Fibroblast of mammary gland (primary cell): ENCODE results near the gene PTGDS.
A peak's percentile ranks its signal among the peaks of the same experiment; 100 is the strongest.

Experiments used
- DNase-seq: peaks from one replicate; pipeline ENCODE4 v3.0.0-alpha.2; 2010; ENCODE audit warnings: low read depth
- H3K4me3 ChIP-seq: 2 replicates; pipeline ENCODE4 v1.5.1; 2011; ENCODE audit warnings: low read depth, mild to moderate bottlenecking, low read length, moderate library complexity; ENCODE audit not compliant: control insufficient read depth
- CTCF ChIP-seq: conservative IDR thresholded peaks from 2 replicates; pipeline ENCODE4 v1.5.1; 2011; ENCODE audit warnings: low read depth, low read length, inconsistent platforms; ENCODE audit not compliant: control insufficient read depth, insufficient read depth

Gene PTGDS

GRCh38 chr9:136972743-136973142 is 4.6 kb upstream of the PTGDS start:
- no peak for TF ChIP-seq CTCF
- no peak overlapping the region for H3K4me3 ChIP-seq
- no peak for DNase-seq

- TF ChIP-seq CTCF = no peak
- no peak overlapping the region for H3K4me3 ChIP-seq
- DNase-seq = no peak
These were observed 3.4 kb upstream of the PTGDS start for GRCh38 chr9:136973618-136974617.

DNA sequence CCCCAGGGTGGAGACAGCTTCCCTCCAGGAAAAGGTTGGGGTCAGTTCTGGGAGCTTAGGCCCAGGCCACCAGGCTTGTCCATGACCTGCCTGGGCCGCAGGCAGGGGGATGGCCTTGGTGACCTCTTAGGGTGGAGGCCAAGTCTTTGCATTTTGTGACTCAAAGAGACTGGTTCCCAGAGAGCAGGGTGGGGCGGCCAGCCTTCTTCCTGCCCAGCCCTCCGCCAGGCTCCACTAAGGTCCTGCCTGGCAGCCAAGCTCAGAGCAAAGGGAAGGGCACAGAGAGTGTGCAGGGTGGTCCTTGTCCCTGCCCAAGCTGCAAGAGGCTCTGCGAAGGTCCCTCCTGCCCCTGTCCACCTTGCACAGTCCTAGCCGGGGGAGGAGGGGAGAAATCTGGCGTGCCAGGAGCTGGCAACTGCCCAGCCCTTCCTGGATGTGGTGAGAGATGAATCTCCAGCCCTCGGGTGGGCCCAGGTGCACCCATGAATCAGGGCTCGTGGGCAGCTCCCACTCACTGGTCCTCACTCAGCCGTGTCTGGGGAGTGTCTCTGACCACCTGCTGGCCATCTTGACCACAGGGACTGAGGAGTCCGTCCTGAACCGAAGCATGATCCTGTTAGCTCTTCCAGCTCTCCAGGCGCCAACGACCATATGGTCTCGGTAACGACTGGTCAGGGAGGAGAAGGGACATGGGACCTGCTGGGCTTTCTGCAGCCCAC is 2.3 kb upstream of the PTGDS start:
- no peak for DNase-seq
- no peak overlapping the region for H3K4me3 ChIP-seq
- TF ChIP-seq CTCF = no peak

DNA sequence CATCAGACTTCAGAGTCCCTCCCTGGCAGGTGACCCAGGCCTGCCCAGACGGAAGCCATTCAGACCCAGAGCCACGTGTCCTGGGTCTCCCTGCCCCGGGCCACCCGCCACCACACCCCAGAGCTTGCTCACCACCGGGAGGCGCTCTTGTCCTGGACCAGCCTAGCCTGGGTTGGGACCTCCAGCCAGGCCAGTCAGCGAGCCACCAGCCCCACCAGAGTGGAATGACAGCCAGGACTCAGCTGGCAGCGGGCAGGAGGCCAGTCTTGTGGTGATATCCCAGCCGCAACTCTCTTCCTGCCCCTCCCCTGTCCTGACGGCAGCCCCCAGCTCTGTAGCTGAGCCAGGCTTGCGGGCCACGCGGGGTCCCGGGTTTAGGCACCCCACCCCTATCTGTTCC is 1.7 kb upstream of the PTGDS start:
- DNase-seq = no peak
- no peak overlapping the region for H3K4me3 ChIP-seq
- TF ChIP-seq CTCF = no peak

GRCh38 chr9:136977649-136978072 is 357 bp downstream of the PTGDS start:
- no peak for DNase-seq
- H3K4me3 ChIP-seq = peak overlapping the region; percentile 28
- no peak for TF ChIP-seq CTCF

DNA sequence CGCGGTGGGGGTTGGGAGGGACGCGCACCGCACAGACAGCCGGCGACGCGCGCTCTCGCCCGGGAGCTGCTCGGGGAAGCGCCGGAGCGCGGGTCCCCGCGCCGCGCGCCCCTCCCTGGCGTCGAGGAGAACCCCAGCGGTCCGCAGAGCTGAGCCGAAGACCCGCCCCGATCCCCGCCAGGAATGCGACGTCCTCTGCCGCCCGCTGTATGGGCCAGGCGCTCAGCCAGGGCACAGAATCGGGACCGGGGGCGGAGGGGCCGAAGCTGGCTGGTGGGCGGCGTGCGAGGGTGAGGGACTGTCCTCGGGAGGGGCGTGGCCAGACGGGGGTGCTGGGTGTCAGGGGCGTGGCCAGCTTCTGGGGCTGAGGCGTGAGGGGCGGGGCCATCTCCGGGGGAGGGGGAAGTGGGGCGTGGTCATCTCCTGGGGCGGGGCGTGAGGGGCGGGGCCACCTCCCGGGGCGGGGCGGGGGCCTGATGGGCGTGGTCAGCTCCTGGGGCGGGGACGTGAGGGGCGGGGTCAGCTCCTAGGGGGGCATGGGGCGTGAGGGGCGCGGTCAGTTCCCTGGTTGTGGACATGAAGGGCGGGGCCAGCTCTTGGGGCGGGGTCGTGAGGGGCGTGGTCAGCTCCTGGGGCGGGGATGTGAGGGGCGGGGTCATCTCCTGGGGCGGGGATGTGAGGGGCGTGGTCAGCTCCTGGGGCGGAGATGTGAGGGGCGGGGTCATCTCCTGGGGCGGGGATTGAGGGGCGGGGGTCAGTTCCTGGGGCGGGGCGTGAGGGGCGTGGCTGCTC is 965 bp downstream of the PTGDS start:
- no peak for TF ChIP-seq CTCF
- peak; percentile 43 for DNase-seq
- peak overlapping the region; percentile 28 for H3K4me3 ChIP-seq
